GM23338 (cell line): ENCODE data around the gene TSEN2. TPM values are rescaled to one million over a fixed set of nuclear protein-coding genes. Genes with fewer than 3 reads are reported as not detected.

ENCODE experiments used
- ATAC-seq: fragments of 200-7000 bp; cut with Tn5 transposase; 3 replicates; pipeline ENCODE4 v1.9.1; 2020
- DNase-seq: peaks from one replicate; pipeline ENCODE4 v3.0.0-alpha.2; 2015; ENCODE audit warnings: low spot score
- H2AFZ ChIP-seq: fragments of 200-600 bp; sonication (generic); 2 replicates; pipeline ENCODE4 v1.8.0; 2016; ENCODE audit warnings: antibody characterized with exemption, mild to moderate bottlenecking, moderate library complexity
- H3F3A ChIP-seq: fragments of 200-600 bp; sonication (generic); replicated peaks from 2 replicates; pipeline ENCODE4 v1.8.0; 2017; ENCODE audit warnings: antibody characterized with exemption, mixed run types, low read depth
- H3K27ac ChIP-seq: fragments of 200-600 bp; sonication (generic); 2 replicates; pipeline ENCODE4 v1.6.1; 2016; ENCODE audit warnings: low read depth
- H3K27me3 ChIP-seq: fragments of 200-600 bp; sonication (generic); 2 replicates; pipeline ENCODE4 v1.8.0; 2016; ENCODE audit warnings: mild to moderate bottlenecking, mixed run types, moderate library complexity; ENCODE audit not compliant: insufficient read depth
- H3K36me3 ChIP-seq: fragments of 200-600 bp; sonication (generic); 2 replicates; pipeline ENCODE4 v1.8.0; 2016; ENCODE audit warnings: mild to moderate bottlenecking; ENCODE audit not compliant: insufficient read depth
- H3K4me1 ChIP-seq: fragments of 200-600 bp; sonication (generic); 2 replicates; pipeline ENCODE4 v1.8.0; 2016; ENCODE audit warnings: mild to moderate bottlenecking, moderate library complexity; ENCODE audit not compliant: insufficient read depth
- H3K4me2 ChIP-seq: fragments of 200-600 bp; sonication (generic); 2 replicates; pipeline ENCODE4 v1.7.1; 2017; ENCODE audit warnings: mixed run types
- H3K4me3 ChIP-seq: fragments of 200-600 bp; sonication (generic); 2 replicates; pipeline ENCODE4 v1.6.1; 2016; ENCODE audit warnings: mixed run types
- H3K79me2 ChIP-seq: fragments of 200-600 bp; sonication (generic); replicated peaks from 2 replicates; pipeline ENCODE4 v1.8.0; 2017; ENCODE audit warnings: mild to moderate bottlenecking; ENCODE audit not compliant: insufficient read depth
- H3K9me2 ChIP-seq: fragments of 200-600 bp; sonication (generic); 2 replicates; pipeline ENCODE4 v1.8.0; 2017; ENCODE audit not compliant: insufficient read depth
- H4K20me1 ChIP-seq: fragments of 200-600 bp; sonication (generic); replicated peaks from 2 replicates; pipeline ENCODE4 v1.8.0; 2017; ENCODE audit warnings: mild to moderate bottlenecking; ENCODE audit not compliant: insufficient read depth
- H3K27ac Mint-ChIP-seq: 2 replicates; pipeline ENCODE4 v1.8.0; 2020; ENCODE audit warnings: inconsistent platforms, mild to moderate bottlenecking, moderate library complexity, mixed read lengths
- H3K27me3 Mint-ChIP-seq: 3 replicates; pipeline ENCODE4 v1.8.0; 2022; ENCODE audit warnings: low read depth, mild to moderate bottlenecking, moderate library complexity, mixed read lengths, inconsistent platforms; ENCODE audit not compliant: insufficient read depth, poor library complexity
- H3K36me3 Mint-ChIP-seq: 3 replicates; pipeline ENCODE4 v1.8.0; 2021; ENCODE audit warnings: low read depth, mild to moderate bottlenecking, inconsistent platforms, moderate library complexity, mixed read lengths
- H3K4me1 Mint-ChIP-seq: 3 replicates; pipeline ENCODE4 v1.8.0; 2020; ENCODE audit warnings: mild to moderate bottlenecking, inconsistent platforms, mixed read lengths
- H3K4me3 Mint-ChIP-seq: 3 replicates; pipeline ENCODE4 v1.8.0; 2021; ENCODE audit warnings: moderate library complexity, mild to moderate bottlenecking, inconsistent platforms, mixed read lengths
- H3K9me3 Mint-ChIP-seq: 3 replicates; pipeline ENCODE4 v1.8.0; 2020; ENCODE audit warnings: moderate library complexity, mild to moderate bottlenecking, inconsistent platforms, mixed read lengths
- CREB1 ChIP-seq: fragments of 250-450 bp; sonication (Bioruptor Pico); IDR thresholded peaks from 2 replicates; pipeline ENCODE4 v1.5.0; 2020; ENCODE audit warnings: low read depth, mild to moderate bottlenecking, moderate library complexity
- EZH2 ChIP-seq: fragments of 200-600 bp; sonication (generic); IDR thresholded peaks from one replicate; pipeline ENCODE4 v1.8.0; 2017; ENCODE audit warnings: antibody characterized with exemption, mild to moderate bottlenecking, low read depth; ENCODE audit not compliant: unreplicated experiment
- EZH2phosphoT487 ChIP-seq: fragments of 200-600 bp; sonication (generic); IDR thresholded peaks from one replicate; pipeline ENCODE4 v1.8.1; 2018; ENCODE audit warnings: antibody characterized with exemption; ENCODE audit not compliant: unreplicated experiment
- JUNB ChIP-seq: IDR thresholded peaks from one replicate; pipeline ENCODE4 v1.6.1; 2016; ENCODE audit warnings: antibody characterized with exemption; ENCODE audit not compliant: unreplicated experiment
- NANOG ChIP-seq: IDR thresholded peaks from 2 replicates; pipeline ENCODE4 v1.6.1; 2016; ENCODE audit warnings: antibody characterized with exemption, borderline replicate concordance
- POLR2AphosphoS5 ChIP-seq: IDR thresholded peaks from 2 replicates; pipeline ENCODE4 v1.6.1; 2016; ENCODE audit warnings: antibody characterized with exemption, low read depth
- STAT1 ChIP-seq: IDR thresholded peaks from one replicate; pipeline ENCODE4 v1.6.1; 2016; ENCODE audit warnings: antibody characterized with exemption; ENCODE audit not compliant: unreplicated experiment
- ZNF114 ChIP-seq: fragments of 250-450 bp; sonication (Bioruptor Pico); IDR thresholded peaks from 2 replicates; pipeline ENCODE4 v1.5.0; 2020; ENCODE audit warnings: mild to moderate bottlenecking, moderate library complexity
- ZNF331 ChIP-seq: fragments of 250-450 bp; sonication (Bioruptor Pico); IDR thresholded peaks from 2 replicates; pipeline ENCODE4 v1.5.0; 2020; ENCODE audit warnings: low read depth, mild to moderate bottlenecking, moderate library complexity
- polyA plus RNA-seq: library from polyadenylated mRNA; unstranded; fragments of >200 nt; fragmentation: Nextera tagmentation; extraction: Ambion mirVana; gene quantifications from 2 replicates; pipeline ENCODE4 v1.2.1, GENCODE V29; 2016
- total RNA-seq: library from RNA; depleted of rRNA; stranded (reverse); fragments of >200 nt; shearing (Covaris generic); gene quantifications from 2 replicates; pipeline ENCODE4 v1.2.3, GENCODE V29; 2014
- TF ChIP-seq, protein P1 (sequence below): IDR thresholded peaks from 2 replicates; pipeline ENCODE4 v1.6.1; 2016; ENCODE audit warnings: antibody characterized with exemption
- TF ChIP-seq, protein P2 (sequence below): fragments of 250-450 bp; sonication (Bioruptor Pico); IDR thresholded peaks from 2 replicates; pipeline ENCODE4 v1.5.0; 2020; ENCODE audit warnings: mild to moderate bottlenecking, moderate library complexity
- TF ChIP-seq, protein P3 (sequence below), 2 experiments: fragments of 200-600 bp in 1 of 2; sonication (generic) in 1 of 2; conservative IDR thresholded peaks; 2 replicates each; pipeline versions ENCODE4 v1.5.1 to v1.6.1; 2016 to 2017; ENCODE audit warnings: antibody characterized with exemption in 2 of 2, low read depth in 2 of 2, mild to moderate bottlenecking in 2 of 2, moderate library complexity in 1 of 2
- TF ChIP-seq, protein P4 (sequence below): IDR thresholded peaks from one replicate; pipeline ENCODE4 v1.6.1; 2018; ENCODE audit warnings: antibody characterized with exemption; ENCODE audit not compliant: unreplicated experiment

Gene TSEN2
- total and polyA plus RNA-seq, 2 experiments from 2014 or later = 27.7 to 30.0 TPM

DNA sequence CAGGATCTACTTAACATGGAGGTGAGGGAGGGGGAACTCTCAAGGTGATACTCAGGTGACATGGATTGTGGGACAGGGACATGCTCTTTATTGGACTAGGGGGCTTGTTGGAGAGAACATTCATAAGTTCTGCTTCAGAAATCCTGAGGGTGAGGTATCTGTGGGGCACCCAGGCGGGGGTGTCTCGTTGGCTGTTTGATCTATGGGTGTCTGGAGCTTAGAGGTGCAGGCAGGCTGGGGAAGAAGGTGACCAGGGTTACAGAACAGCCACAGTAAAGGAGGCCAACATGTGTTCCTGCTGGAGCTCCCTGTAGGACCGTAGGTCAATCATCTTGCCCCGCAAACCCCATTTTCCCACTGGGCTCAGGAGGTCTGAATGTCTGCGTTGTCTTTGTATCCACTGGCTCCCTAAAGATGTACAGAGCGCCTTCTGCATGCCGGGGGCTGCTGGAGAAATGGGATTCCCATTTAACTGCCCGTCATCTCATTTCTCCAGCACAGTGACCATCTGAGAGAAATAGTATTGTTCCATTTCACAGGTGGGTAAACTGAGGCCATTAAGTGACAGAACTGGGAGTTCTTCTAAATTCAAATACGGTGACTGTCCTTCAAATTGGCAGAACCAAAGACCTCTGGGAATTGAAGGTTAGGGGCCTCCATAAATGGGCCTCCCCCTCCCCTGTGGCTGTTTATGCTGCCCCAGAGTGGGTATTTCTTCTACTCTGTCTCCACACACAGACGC lies 40.3 kb upstream of the TSEN2 start:
- H3K27ac ChIP-seq = no peak overlapping the region
- ATAC-seq = no peak
- no peak overlapping the region for H3K4me3 ChIP-seq
- no peaks in the 10 kb centered on the region for H3K9me2 ChIP-seq
- no peak for DNase-seq
- peak overlapping the region; percentile 99 for H2AFZ ChIP-seq
- H3K4me1 ChIP-seq = peaks cover 11% of the 10 kb centered on the region
- peak overlapping the region; percentile 62; the same call in 1 of the 2 replicates for H3K4me2 ChIP-seq
- H3K36me3 ChIP-seq = no peaks in the 10 kb centered on the region
- H3K79me2 ChIP-seq = no peaks in the 10 kb centered on the region
- H3F3A ChIP-seq = no peaks in the 10 kb centered on the region; the same call in 1 of the 2 replicates
- no peaks in the 10 kb centered on the region for H3K27me3 ChIP-seq
- no peaks in the 10 kb centered on the region for H3K9me3 Mint-ChIP-seq
- peaks cover 11% of the 10 kb centered on the region for H3K27me3 Mint-ChIP-seq
- no peak overlapping the region for H3K27ac Mint-ChIP-seq
- H3K4me3 Mint-ChIP-seq = no peak overlapping the region
- H3K4me1 Mint-ChIP-seq = peaks cover 19% of the 10 kb centered on the region
- TF ChIP-seq EZH2 (no peak), JUNB (no peak), ZNF114 (CRISPR knock-in tag) (no peak), POLR2AphosphoS5 (no peak), ZNF331 (CRISPR knock-in tag) (no peak), CREB1 (CRISPR knock-in tag) (no peak), EZH2phosphoT487 (no peak), NANOG (no peak), STAT1 (no peak)
- TF ChIP-seq, protein P1, sequence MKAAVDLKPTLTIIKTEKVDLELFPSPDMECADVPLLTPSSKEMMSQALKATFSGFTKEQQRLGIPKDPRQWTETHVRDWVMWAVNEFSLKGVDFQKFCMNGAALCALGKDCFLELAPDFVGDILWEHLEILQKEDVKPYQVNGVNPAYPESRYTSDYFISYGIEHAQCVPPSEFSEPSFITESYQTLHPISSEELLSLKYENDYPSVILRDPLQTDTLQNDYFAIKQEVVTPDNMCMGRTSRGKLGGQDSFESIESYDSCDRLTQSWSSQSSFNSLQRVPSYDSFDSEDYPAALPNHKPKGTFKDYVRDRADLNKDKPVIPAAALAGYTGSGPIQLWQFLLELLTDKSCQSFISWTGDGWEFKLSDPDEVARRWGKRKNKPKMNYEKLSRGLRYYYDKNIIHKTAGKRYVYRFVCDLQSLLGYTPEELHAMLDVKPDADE = no peak
- TF ChIP-seq, protein P2, sequence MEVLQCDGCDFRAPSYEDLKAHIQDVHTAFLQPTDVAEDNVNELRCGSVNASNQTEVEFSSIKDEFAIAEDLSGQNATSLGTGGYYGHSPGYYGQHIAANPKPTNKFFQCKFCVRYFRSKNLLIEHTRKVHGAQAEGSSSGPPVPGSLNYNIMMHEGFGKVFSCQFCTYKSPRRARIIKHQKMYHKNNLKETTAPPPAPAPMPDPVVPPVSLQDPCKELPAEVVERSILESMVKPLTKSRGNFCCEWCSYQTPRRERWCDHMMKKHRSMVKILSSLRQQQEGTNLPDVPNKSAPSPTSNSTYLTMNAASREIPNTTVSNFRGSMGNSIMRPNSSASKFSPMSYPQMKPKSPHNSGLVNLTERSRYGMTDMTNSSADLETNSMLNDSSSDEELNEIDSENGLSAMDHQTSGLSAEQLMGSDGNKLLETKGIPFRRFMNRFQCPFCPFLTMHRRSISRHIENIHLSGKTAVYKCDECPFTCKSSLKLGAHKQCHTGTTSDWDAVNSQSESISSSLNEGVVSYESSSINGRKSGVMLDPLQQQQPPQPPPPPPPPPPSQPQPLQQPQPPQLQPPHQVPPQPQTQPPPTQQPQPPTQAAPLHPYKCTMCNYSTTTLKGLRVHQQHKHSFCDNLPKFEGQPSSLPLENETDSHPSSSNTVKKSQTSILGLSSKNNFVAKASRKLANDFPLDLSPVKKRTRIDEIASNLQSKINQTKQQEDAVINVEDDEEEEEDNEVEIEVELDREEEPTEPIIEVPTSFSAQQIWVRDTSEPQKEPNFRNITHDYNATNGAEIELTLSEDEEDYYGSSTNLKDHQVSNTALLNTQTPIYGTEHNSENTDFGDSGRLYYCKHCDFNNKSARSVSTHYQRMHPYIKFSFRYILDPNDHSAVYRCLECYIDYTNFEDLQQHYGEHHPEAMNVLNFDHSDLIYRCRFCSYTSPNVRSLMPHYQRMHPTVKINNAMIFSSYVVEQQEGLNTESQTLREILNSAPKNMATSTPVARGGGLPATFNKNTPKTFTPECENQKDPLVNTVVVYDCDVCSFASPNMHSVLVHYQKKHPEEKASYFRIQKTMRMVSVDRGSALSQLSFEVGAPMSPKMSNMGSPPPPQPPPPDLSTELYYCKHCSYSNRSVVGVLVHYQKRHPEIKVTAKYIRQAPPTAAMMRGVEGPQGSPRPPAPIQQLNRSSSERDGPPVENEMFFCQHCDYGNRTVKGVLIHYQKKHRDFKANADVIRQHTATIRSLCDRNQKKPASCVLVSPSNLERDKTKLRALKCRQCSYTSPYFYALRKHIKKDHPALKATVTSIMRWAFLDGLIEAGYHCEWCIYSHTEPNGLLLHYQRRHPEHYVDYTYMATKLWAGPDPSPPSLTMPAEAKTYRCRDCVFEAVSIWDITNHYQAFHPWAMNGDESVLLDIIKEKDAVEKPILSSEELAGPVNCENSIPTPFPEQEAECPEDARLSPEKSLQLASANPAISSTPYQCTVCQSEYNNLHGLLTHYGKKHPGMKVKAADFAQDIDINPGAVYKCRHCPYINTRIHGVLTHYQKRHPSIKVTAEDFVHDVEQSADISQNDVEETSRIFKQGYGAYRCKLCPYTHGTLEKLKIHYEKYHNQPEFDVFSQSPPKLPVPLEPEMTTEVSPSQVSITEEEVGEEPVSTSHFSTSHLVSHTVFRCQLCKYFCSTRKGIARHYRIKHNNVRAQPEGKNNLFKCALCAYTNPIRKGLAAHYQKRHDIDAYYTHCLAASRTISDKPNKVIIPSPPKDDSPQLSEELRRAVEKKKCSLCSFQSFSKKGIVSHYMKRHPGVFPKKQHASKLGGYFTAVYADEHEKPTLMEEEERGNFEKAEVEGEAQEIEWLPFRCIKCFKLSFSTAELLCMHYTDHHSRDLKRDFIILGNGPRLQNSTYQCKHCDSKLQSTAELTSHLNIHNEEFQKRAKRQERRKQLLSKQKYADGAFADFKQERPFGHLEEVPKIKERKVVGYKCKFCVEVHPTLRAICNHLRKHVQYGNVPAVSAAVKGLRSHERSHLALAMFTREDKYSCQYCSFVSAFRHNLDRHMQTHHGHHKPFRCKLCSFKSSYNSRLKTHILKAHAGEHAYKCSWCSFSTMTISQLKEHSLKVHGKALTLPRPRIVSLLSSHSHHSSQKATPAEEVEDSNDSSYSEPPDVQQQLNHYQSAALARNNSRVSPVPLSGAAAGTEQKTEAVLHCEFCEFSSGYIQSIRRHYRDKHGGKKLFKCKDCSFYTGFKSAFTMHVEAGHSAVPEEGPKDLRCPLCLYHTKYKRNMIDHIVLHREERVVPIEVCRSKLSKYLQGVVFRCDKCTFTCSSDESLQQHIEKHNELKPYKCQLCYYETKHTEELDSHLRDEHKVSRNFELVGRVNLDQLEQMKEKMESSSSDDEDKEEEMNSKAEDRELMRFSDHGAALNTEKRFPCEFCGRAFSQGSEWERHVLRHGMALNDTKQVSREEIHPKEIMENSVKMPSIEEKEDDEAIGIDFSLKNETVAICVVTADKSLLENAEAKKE (CRISPR knock-in tag) = no peak
- TF ChIP-seq, protein P3, sequence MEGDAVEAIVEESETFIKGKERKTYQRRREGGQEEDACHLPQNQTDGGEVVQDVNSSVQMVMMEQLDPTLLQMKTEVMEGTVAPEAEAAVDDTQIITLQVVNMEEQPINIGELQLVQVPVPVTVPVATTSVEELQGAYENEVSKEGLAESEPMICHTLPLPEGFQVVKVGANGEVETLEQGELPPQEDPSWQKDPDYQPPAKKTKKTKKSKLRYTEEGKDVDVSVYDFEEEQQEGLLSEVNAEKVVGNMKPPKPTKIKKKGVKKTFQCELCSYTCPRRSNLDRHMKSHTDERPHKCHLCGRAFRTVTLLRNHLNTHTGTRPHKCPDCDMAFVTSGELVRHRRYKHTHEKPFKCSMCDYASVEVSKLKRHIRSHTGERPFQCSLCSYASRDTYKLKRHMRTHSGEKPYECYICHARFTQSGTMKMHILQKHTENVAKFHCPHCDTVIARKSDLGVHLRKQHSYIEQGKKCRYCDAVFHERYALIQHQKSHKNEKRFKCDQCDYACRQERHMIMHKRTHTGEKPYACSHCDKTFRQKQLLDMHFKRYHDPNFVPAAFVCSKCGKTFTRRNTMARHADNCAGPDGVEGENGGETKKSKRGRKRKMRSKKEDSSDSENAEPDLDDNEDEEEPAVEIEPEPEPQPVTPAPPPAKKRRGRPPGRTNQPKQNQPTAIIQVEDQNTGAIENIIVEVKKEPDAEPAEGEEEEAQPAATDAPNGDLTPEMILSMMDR (conservative IDR thresholded peaks at IDR 0.05; ENCODE audit: low read depth in 2 of 2) = no peak
- TF ChIP-seq, protein P4, sequence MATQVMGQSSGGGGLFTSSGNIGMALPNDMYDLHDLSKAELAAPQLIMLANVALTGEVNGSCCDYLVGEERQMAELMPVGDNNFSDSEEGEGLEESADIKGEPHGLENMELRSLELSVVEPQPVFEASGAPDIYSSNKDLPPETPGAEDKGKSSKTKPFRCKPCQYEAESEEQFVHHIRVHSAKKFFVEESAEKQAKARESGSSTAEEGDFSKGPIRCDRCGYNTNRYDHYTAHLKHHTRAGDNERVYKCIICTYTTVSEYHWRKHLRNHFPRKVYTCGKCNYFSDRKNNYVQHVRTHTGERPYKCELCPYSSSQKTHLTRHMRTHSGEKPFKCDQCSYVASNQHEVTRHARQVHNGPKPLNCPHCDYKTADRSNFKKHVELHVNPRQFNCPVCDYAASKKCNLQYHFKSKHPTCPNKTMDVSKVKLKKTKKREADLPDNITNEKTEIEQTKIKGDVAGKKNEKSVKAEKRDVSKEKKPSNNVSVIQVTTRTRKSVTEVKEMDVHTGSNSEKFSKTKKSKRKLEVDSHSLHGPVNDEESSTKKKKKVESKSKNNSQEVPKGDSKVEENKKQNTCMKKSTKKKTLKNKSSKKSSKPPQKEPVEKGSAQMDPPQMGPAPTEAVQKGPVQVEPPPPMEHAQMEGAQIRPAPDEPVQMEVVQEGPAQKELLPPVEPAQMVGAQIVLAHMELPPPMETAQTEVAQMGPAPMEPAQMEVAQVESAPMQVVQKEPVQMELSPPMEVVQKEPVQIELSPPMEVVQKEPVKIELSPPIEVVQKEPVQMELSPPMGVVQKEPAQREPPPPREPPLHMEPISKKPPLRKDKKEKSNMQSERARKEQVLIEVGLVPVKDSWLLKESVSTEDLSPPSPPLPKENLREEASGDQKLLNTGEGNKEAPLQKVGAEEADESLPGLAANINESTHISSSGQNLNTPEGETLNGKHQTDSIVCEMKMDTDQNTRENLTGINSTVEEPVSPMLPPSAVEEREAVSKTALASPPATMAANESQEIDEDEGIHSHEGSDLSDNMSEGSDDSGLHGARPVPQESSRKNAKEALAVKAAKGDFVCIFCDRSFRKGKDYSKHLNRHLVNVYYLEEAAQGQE = no peak
- no peaks in the 10 kb centered on the region for H3K36me3 Mint-ChIP-seq
- H4K20me1 ChIP-seq = no peaks in the 10 kb centered on the region
